ENCODE results near the gene SPRR2B. TPM values are rescaled to one million over a fixed set of nuclear protein-coding genes. Genes with fewer than 3 reads are reported as not detected.

Gene SPRR2B
- total and polyA plus RNA-seq, 2 donors (not counting 3 experiments of a cell fraction or from before 2014, with no cell fraction given) = not detected

GRCh38 chr1:153072806-153073726 is 1.7 kb upstream of the SPRR2B start:
- Histone ChIP-seq H3K27me3 (ENCODE audit: control insufficient read depth in 2 of 2, insufficient read depth in 2 of 2, low read length in 2 of 2) (no peaks in the 10 kb centered on the region), H3K4me1 (ENCODE audit: control insufficient read depth, extremely low read depth, insufficient read depth, low read length) (no peaks in the 10 kb centered on the region), H3K27ac (ENCODE audit: insufficient read depth, low read depth, low read length) (no peak overlapping the region), H3K9me3 (replicated peaks; ENCODE audit: control insufficient read depth, insufficient read depth, low read length) (no peaks in the 10 kb centered on the region), H4K20me1 (replicated peaks; ENCODE audit: control insufficient read depth, extremely low read depth, insufficient read depth, low read length) (no peaks in the 10 kb centered on the region), H3K4me3 (replicated peaks in 1 of 3; ENCODE audit: insufficient read depth in 1 of 3, low read depth in 1 of 3, low read length in 3 of 3) (no peak overlapping the region), H3K79me2 (ENCODE audit: control insufficient read depth, insufficient read depth, low read length) (no peaks in the 10 kb centered on the region), H2AFZ (ENCODE audit: low read depth, low read length) (no peak overlapping the region), H3K9ac (replicated peaks; ENCODE audit: extremely low read depth, insufficient read depth, low read length) (no peak overlapping the region), H3K36me3 (ENCODE audit: control insufficient read depth in 2 of 2, extremely low read depth in 1 of 2, insufficient read depth in 2 of 2, low read length in 2 of 2) (no peaks in the 10 kb centered on the region), H3K9me1 (replicated peaks; ENCODE audit: control insufficient read depth, extremely low read depth, insufficient read depth, low read length) (no peaks in the 10 kb centered on the region), H3K4me2 (ENCODE audit: insufficient read depth, low read length) (no peak overlapping the region)
- no peak for TF ChIP-seq POLR2AphosphoS5 (IDR thresholded peaks at IDR 0.05; ENCODE audit: insufficient read depth, low read depth, low read length)
- TF ChIP-seq EZH2 (IDR thresholded peaks at IDR 0.05; ENCODE audit: borderline replicate concordance, low read depth, low read length, severe bottlenecking) = no peak
- TF ChIP-seq JUN (IDR thresholded peaks at IDR 0.05; ENCODE audit: borderline replicate concordance, insufficient read depth, insufficient read length, low read depth) = no peak
- no peak for DNase-seq (ENCODE audit: low read depth, low spot score)
- no TSS peak for BruUV-seq (replicated peaks)
- intact Hi-C loops (cut with micrococcal nuclease) (loop anchor here (1.0 kb wide), 1 partner anchor 21 kb away; the partner anchor contains the start of gene SPRR2E), dilution Hi-C loops (cut with MboI; ENCODE audit: extremely low pct_ligation_motif_present, low sequenced_read_pairs) (no loop called here)
- POLR2A ChIA-PET = no interaction called here
- no peak for FAIRE-seq
- CTCF ChIA-PET = no interaction called here

GRCh38 chr1:153070243-153070642 is 1.2 kb downstream of the SPRR2B start:
- H3K4me2 ChIP-seq (ENCODE audit: insufficient read depth, low read length) = no peak overlapping the region
- FAIRE-seq (no peak), DNase-seq (ENCODE audit: low read depth, low spot score) (no peak)
- no peak overlapping the region for H2AFZ ChIP-seq (ENCODE audit: low read depth, low read length)
- CTCF ChIA-PET = no interaction called here
- no peak overlapping the region for H3K9ac ChIP-seq (replicated peaks; ENCODE audit: extremely low read depth, insufficient read depth, low read length)
- no peaks in the 10 kb centered on the region for H4K20me1 ChIP-seq (replicated peaks; ENCODE audit: control insufficient read depth, extremely low read depth, insufficient read depth, low read length)
- dilution Hi-C loops (cut with MboI; ENCODE audit: extremely low pct_ligation_motif_present, low sequenced_read_pairs) (no loop called here), intact Hi-C loops (cut with micrococcal nuclease) (no loop called here)
- no peak for TF ChIP-seq GATA2 (IDR thresholded peaks at IDR 0.05; ENCODE audit: insufficient read depth, insufficient read length, low read depth, low read length)
- no peak for TF ChIP-seq MYC (IDR thresholded peaks at IDR 0.05; ENCODE audit: low read depth, low read length)
- TF ChIP-seq CTCF (IDR thresholded peaks at IDR 0.05; ENCODE audit: extremely low read depth in 1 of 2, insufficient read depth in 1 of 2, low read depth in 1 of 2, low read length in 2 of 2) = no peak
- TF ChIP-seq JUN (IDR thresholded peaks at IDR 0.05; ENCODE audit: borderline replicate concordance, insufficient read depth, insufficient read length, low read depth) = no peak
- no peak for TF ChIP-seq EZH2 (IDR thresholded peaks at IDR 0.05; ENCODE audit: borderline replicate concordance, low read depth, low read length, severe bottlenecking)
- no peak for TF ChIP-seq POLR2AphosphoS5 (IDR thresholded peaks at IDR 0.05; ENCODE audit: insufficient read depth, low read depth, low read length)
- TF ChIP-seq POLR2A (IDR thresholded peaks at IDR 0.05; ENCODE audit: low read depth, low read length) = no peak
- TF ChIP-seq FOS (IDR thresholded peaks at IDR 0.05; ENCODE audit: borderline replicate concordance, insufficient read depth, low read length) = no peak
- TF ChIP-seq MAX (IDR thresholded peaks at IDR 0.05; ENCODE audit: insufficient read depth, insufficient read length) = no peak
- no peaks in the 10 kb centered on the region for H3K4me1 ChIP-seq (ENCODE audit: control insufficient read depth, extremely low read depth, insufficient read depth, low read length)
- no peaks in the 10 kb centered on the region for H3K36me3 ChIP-seq (ENCODE audit: control insufficient read depth in 2 of 2, extremely low read depth in 1 of 2, insufficient read depth in 2 of 2, low read length in 2 of 2)
- BruUV-seq (replicated peaks) = no TSS peak
- no peak overlapping the region for H3K4me3 ChIP-seq (replicated peaks in 1 of 3; ENCODE audit: insufficient read depth in 1 of 3, low read depth in 1 of 3, low read length in 3 of 3)
- H3K9me3 ChIP-seq (replicated peaks; ENCODE audit: control insufficient read depth, insufficient read depth, low read length) = no peaks in the 10 kb centered on the region
- H3K27ac ChIP-seq (ENCODE audit: insufficient read depth, low read depth, low read length) = no peak overlapping the region
- H3K9me1 ChIP-seq (replicated peaks; ENCODE audit: control insufficient read depth, extremely low read depth, insufficient read depth, low read length) = no peaks in the 10 kb centered on the region
- POLR2A ChIA-PET = no interaction called here
- no peaks in the 10 kb centered on the region for H3K79me2 ChIP-seq (ENCODE audit: control insufficient read depth, insufficient read depth, low read length)
- no peaks in the 10 kb centered on the region for H3K27me3 ChIP-seq (ENCODE audit: control insufficient read depth in 2 of 2, insufficient read depth in 2 of 2, low read length in 2 of 2)
